Stimulated activated CD8-positive, alpha-beta memory T cell treated with anti-CD3 and anti-CD28 coated beads, Interleukin-7, amount 100 ng/mL, for 4 hours (primary cell): ENCODE measurements around the gene ATP8B4.
"Not testable (repeated sequence)": the region's sequence is repeated elsewhere in the genome, so short reads cannot be mapped to it uniquely, and the experiment has no call there.

Experiments used
- DNase-seq, 2 donors: peaks; one replicate each; pipeline ENCODE4 v3.0.0-alpha.2; 2020; ENCODE audit warnings: low read depth in 2 of 2

Gene ATP8B4

DNA sequence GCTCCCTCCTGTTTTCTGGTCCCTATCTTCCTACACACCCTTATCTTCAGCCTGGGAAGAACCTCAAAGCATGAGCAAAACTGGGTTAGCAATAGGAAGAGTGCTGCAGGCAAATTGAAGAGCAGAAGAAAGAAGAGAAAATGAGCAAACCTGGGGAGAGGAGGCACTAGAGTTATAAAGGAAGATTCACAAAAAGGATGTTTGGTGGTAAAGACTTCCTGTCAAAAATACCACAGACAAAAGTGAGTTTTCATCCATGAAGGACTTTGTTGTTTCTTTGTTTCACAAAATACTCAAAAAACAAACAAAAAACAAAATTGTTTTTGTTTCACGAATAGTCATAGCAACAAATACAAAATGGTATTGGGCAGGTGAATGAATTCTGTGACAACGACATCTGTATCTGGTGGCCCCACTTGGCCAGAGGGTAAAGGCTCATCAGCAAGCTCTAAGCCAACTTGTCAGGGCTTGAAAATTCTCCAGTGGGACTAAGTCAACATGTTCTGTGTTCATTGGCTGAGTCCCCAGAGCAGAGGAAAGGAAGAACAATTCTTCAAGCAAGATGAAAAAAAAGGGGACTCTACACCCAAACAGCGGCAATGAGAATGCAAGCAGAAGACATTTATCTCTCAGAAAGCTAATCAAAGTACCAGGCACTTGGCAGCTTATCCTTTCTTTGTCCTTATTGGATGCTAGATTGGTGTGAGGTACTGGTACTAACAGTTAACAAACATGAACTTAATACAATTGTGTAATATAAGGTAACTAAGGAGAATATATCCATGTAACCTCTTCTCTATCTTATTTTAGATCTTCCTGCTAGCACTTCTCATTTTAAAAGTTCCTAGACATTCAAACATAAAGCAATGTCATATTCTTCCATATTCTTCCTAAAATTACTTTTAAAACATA, 9.7 kb downstream of the ATP8B4 start:
- no peak for DNase-seq

DNA sequence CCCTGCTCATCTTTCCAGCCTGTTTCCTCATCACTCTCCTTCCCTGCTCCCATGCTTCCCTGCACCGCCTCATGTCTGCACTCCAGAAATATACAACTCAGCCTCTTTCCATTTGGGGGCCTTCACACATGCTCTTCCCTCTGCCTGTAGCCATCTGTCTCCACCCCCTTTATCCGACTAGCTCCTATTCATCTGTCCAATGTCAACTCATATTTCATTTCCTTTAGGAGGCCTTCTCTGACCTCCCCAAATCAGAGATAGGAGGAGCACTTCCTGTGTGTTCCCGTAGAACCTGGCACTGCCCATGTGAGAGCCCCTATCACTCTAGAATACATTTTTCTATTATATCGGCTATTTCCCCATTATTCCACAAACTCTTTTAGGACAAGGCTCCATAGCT, 10.6 kb downstream of the ATP8B4 start:
- DNase-seq, result no peak

DNA sequence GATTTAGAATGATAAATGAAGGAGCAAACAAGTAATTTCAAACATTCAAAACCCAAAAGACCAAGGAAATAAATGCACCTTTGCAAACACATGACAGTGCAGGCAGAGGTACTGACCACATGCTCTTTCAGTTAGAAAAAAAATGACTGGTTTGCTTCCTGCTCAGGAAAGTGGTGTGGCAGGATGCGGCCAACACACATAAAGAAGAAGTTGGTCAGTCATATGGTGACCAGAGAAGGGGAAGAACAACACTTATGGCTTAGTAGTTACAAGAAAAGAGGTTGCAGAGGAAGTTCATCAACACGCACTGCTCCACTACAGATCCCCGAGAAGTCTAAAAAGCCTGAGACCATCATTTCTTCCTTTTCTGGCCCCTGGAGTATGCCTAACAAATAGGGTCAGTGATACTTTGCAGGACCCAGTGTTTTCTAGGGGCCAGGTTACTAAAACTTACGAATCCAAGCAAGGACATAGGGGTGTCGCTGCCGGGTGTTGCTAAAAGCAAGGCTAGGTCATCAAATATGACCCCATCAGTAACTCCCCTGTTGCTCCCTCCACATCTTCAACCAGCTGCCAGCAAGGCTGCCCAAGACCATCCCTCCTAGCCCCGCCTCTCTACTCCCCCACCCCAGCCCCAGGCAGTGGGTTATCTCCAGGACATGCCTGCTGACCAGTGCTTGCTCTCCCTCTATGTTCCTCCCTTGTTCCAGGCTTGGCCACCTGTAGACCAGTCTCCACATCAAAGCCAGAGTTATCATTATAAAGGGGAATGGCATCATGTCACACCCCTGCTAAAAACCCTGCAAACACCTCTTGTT, 11.2 kb downstream of the ATP8B4 start:
- no peak for DNase-seq

DNA sequence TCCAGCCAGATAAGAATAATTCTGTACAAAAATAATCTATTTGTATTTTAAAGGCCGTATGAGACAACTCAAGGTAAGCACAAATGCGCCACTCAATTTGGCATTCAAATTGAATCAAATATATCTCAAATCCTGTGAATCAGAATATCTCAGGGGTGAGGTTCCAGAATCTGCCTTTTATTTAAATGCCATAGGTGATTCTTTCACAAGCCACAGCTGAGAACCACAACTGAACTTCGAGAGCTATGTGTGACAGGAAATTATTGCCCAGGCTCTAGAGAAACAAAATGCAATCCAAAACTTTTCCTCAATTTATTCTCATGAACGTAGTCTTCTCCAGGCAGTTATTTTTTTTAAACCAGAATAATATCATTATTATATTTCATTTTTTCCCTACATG, 11.9 kb downstream of the ATP8B4 start:
- DNase-seq, result no peak

DNA sequence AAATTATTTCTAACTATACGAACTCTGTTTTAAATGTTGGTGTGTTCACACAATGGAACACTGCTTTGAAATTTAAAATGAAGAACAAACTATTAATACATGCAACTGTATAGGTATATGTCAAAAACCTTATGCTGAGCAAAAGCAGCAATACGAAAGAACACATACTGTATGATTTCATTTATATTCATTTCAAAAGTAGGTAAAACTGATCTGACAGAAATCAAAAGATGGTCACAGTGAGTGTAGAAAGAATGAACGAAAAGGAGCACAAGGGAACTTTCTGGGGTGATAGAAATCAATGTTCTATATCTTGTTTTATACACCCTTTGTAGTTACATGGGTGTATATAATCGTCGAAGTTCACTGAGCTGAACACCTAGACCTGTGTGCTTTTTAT, 12.6 kb downstream of the ATP8B4 start:
- DNase-seq, result no peak

DNA sequence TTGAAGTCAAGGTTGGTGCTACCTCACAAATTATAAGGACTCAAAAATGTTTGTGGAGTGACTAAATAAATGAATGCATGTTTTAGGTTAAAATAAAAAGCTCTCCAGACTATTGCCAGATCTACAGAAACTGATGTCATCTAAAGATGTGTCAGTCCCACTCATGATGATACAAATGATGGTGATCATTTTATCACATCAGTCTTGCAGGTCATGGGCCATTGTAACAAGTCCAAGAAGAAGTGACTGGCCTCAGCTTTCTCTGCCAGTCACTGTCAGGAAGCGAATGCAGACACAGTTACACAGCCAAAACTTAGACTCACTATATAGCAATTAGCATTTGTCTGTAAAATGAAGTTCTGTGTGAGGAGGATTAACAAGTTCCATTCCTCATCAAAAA, 18.5 kb downstream of the ATP8B4 start:
- no peak for DNase-seq

DNA sequence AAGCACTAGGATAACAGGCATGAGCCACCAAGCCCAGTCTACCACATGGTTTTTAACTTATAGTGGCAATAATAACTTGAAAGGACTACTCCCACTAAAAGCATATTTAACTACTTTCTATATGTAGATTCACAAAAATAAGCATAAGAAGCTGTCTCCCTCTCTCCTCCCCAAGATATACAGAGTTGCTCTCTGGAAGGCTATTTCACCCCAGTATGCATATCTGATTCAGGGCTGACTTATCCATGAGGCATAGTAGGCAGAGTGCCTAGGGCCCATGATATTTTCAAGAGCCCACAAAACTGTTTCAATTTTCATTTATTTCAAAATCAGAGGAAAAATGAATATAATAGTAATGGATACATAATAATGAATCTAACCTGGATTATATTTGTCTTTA, 20.5 kb downstream of the ATP8B4 start:
- DNase-seq, result no peak

DNA sequence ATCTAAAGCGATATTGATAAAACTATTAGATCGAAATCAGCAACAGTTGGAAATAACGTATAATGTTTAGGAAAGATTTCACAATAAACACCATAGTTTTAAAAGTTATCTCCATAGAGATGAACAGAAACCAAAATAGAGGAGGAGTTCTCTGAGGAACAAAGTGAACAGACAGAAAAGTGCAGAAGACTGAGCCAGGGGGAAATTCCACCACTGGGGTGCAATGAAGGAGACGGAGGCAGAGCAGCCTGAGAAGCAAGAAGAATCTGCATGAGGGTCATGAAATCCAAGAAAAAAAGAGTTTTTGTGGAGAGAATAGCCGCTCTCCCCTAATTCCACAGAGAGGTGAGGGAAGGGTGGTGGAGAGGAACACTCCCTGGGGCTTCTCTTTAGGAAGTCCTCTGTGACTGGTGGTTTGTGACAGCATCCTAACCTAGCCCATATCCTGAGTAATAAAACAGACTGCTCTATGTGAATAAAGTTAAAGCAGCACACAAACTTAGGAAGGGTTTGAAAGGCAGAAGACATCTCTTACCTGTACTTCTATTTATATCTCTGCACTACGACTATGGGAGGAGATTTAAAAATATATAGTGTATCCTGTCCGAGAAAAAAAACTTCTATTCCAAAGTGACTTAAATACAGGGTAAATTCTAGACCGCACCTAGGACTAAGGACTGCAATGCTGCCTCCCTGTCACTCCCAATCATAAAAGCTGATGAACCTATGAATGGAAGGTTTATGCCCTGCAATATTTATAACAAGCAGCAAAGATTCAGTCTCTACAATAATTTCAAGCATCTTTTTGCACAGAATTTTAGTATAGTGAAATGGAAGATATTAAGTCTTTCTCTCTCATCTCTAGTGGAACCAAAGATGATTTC, 22.9 kb downstream of the ATP8B4 start:
- no peak for DNase-seq

DNA sequence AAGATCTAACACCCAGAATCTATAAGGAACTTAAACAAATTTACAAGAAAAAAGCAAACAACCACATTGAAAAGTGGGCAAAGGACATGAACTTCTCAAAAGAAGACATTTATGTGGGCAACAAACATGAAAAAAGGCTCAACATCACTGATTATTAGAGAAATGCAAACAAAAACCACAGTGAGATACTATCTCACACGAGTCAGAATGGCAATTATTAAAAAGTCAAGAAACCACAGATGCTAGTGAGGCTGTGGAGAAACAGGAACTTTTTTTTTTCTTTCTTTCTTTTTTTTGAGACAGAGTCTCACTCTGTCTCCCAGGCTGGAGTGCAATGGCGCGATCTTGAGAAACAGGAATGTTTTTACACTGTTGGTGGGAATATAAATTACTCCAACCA, 29.6 kb downstream of the ATP8B4 start:
- not testable (repeated sequence) for DNase-seq

DNA sequence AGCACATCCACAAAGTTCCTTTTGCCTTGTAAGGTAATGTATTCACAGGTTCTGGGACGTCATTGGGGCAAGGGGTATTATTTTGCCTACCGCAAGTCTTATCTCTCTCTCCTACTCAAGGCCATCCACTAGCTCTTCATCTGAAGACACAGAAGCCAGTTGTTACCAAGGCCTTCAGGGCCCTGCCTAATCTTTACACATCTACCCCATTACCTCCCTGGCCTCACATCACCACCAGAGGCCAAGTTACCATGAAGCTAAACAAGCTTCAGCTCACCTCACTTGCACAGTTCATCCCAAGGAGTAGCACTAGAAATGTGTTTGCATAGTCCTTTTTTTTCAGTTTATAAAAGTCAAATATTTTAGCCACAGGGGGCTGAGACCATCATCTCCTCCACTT, 34.1 kb downstream of the ATP8B4 start:
- no peak for DNase-seq

DNA sequence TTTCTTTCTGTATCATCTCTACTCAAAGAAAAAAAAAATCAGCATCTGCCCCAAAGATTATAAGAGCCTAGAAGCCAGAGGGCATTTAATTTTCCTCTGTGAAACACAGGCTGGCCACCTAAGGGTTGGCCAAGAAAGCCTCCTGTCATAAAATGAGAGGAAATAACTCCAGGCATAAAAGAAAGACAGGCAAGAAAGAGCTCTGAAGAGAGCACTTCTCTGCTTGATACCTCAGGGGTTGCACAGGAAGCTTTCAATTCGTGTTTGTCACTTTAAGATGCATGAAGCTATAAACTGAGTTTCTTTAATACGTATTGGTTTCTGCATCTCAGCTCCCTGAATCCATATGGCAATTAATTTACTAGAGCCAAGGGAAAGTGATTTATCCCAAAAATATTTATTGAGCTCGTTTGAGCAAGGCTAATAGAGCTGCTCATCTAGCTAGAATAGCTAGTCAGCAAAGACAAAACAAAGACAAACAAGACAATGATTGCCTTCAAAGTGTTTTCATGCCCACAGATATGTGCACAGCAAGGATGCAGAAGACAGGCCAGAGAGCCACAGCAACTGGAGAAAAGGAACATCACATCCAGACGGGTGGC, 35.5 kb downstream of the ATP8B4 start:
- DNase-seq, result no peak

DNA sequence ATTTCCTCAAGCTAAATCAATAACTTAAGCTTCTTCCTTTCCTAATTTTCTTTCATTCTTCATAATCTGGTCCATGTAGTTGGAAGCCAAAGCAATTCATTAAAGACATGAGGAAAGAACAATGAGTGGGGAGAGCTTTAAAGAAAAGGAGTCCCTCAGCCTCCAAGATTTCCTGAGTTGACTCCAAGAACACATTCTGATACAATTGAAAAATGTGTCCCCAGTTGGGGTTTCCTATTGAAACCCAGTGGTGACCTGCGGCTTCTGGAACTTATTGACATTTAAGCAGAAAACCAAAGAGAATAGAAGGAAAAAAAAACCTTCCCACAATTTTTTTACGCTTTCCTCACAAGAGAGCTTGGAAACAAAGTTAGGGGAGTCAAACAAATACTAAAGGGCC, 37.0 kb downstream of the ATP8B4 start:
- DNase-seq, result no peak

DNA sequence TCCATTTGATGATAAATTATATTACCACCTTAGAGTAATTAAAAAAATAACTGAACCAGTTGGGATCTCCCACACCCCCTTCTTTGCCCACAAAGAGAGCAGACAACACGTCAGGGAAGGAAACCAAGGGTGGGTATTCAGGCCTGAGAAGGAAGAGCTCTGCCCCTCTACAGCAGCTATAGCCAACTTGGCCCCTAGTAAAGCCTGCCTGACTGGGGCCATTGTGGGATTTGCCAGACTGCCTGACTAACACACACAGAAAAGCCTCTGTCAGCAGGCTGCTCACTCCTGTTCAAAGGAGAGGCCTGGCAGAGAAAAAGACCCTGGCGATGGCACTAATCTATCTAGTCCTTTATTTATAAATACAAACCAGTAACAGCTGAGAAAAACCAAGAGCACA, 41.4 kb downstream of the ATP8B4 start:
- DNase-seq, result no peak

DNA sequence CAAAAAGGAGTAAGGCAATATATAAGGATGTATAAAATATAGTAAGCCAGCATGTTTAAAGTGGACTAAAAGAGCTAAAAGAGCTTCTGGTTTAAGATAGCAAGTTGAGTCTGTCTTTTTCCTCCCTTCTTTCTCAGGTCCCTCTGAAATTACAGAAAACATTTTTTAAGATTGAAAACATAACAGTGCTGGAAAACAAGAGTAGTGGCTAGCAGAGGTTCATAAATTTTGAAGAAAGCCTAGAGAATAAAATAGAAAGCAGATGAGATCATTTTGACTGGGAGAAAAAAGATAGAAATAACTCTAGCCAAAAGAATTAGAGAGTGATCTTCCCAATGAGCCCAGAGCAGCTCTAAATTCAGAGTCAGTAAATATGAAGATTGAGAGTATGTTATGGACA, 41.9 kb downstream of the ATP8B4 start:
- no peak for DNase-seq

DNA sequence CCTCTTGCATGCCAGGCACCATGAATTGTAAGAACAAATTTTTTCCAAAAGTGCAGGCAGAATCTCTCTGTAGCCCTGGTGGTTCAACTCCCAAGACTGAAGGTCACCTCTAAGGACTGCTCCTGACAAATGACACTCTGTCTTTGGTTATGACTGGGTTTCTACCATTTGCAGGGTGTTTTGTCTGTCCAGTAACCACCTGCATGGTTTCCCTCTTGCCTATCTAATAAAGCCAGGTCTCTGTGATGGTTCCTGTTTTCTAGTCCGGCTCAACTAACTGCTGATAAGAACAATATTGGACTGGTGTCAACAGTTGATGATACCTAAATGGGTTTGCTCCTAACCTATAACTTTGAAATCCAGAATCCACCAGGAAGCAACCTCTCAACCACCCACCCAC, 43.7 kb downstream of the ATP8B4 start:
- no peak for DNase-seq

DNA sequence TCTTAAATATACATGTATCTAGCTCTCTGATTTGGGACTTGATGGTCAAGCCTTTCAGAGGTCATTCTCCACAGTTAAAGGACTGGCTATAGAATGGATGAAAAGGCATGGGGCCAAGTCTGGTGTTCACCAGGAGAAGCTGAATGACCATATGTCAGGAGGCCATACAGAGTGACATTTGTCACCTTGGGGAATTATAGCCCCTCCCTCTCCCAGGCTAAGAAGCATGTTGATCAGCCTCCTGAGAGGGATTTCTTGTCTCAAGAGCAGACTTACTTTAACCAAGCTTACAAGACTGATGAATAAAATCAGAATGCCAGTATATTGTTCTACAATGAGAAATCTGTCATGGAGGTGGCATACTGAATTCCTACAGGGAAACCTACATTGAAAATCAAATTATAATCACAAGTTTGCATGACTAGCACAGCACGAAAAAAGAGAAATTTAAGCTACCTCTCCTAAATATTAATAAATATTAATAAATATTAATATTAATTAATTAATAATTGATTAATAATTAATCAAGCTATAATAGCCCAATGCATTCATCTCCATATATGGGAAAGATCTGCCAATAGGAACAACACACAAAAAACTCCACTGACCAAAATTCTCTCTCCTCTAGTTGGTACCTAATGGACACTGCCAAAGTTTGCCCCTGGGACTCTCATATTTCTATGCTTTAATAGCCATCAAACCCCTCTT, 47.3 kb downstream of the ATP8B4 start:
- no peak for DNase-seq

DNA sequence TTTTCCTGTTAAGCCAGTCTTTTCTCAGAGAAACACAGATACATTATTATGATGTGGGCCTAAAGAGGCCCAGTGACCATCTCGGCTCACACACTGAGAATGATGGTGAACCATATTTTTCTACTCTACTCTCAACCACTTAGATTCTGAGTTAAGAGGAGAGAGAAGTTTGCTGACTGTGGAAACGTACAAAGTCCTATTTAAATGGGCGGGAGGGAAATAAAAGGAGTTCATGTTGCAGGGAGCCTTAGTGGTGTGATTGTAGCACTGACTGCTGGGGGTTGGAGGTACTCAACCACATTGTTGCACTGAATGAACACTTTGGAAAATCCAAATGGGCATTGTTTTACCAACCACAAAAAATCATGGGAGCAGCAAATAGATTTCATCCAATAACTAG, 51.0 kb downstream of the ATP8B4 start:
- no peak for DNase-seq

DNA sequence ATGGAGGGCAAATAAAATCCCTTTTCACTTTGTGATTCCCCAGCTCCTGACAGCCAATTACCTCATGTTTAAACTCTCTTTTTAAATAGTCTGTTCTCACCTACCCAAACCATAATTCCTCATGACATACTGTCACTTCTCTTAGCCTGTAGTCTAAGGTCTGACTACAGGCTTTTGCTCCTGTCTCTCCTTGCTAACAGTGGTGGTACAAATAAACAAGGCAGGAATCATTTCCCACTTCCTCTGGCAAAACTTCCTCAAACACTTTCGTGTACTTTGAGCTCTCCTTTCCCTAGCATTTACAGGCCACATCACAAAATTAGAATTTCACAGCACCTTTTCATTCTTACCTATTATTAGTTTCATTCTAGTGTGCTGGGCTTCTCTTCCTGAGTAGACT, 51.8 kb downstream of the ATP8B4 start:
- DNase-seq, result no peak

DNA sequence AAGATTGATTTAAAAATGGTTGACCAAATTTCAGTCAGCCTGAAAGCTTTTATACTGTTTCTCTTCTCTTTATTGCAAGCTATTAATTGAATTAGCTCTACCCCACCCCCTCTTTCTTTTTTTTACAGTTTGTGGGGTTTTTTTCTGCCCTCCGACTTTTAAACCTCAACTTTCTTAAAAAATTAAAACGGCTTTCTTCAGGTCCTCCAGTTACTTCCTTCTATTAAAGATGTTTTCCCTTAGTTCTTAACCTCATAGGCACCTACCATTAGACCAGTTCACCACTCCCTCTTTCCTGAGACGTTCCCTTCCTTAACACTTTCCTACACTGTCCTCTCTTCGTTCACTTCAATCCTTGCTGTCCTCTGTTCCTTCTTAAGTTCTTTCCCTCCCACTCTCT, 52.4 kb downstream of the ATP8B4 start:
- DNase-seq, result no peak

DNA sequence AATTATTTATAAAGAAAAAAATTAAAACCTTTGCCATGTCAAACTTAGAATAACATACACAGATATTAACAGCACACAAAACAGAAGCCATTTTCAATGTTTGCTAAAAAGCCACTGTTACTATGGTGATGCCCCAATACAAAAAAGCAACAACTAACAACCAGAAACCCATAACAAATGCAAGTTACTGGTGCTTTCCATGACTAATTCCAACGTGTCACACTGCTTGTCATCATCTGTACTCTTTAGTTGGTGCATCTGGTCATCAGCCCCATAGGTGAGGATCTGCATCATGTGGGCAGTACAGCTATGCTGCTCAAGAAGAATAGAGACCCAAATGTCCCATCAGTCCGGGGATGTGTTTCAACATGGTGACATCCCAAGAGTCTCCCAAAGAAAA, 52.8 kb downstream of the ATP8B4 start:
- DNase-seq, result no peak

DNA sequence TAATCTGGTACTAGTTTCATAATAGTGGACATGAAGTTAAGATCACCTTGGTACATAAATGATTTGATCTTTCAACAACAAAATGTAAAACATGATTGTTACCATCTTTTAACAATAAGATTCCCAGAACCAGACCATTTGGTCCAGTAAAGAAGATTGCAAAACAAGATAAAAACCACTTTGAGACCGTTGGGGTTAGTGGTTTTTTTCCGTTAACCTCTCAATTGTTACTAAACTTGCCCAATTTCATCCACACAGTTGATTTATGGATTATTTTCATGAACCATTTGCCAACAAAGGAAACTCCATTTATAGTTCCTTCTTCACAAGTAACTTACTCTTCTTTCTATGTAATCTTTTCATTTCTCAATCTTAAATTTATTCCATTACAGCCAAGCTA, 53.8 kb downstream of the ATP8B4 start:
- no peak for DNase-seq
